K562 (cell line): ENCODE measurements around the gene FDX1. TPM values are rescaled to one million over a fixed set of nuclear protein-coding genes. Genes with fewer than 3 reads are reported as not detected.
A peak's percentile ranks its signal among the peaks of the same experiment; 100 is the strongest.

Experiments used
- ARID2 ChIP-seq: fragments of 450-650 bp; IDR thresholded peaks from 2 replicates; pipeline ENCODE4 v1.6.1; 2017; ENCODE audit warnings: antibody characterized with exemption, mild to moderate bottlenecking
- CHD1 ChIP-seq: fragments of 200-600 bp; sonication (generic); IDR thresholded peaks from one replicate; pipeline ENCODE4 v1.6.1; 2012; ENCODE audit warnings: mild to moderate bottlenecking, moderate library complexity, low read length, inconsistent platforms
- CREM ChIP-seq: IDR thresholded peaks from 2 replicates; pipeline ENCODE4 v1.6.1; 2014; ENCODE audit warnings: antibody characterized with exemption, low read depth
- EGR1 ChIP-seq: fragments of 450-650 bp; conservative IDR thresholded peaks from 2 replicates; pipeline ENCODE4 v1.6.1; 2017; ENCODE audit warnings: mild to moderate bottlenecking
- EZH2 ChIP-seq: IDR thresholded peaks from 2 replicates; pipeline ENCODE4 v1.6.1; 2012; ENCODE audit warnings: low read depth, mild to moderate bottlenecking, inconsistent platforms, low read length, borderline replicate concordance
- FOXK1 ChIP-seq: sonication (generic); formaldehyde crosslinking; IDR thresholded peaks from 2 replicates; pipeline ENCODE4 v1.8.0; 2022; ENCODE audit warnings: missing genetic modification reagents, mild to moderate bottlenecking, borderline replicate concordance
- GATAD2A ChIP-seq: fragments of 450-650 bp; IDR thresholded peaks from 2 replicates; pipeline ENCODE4 v1.6.1; 2017
- GATAD2B ChIP-seq: fragments of 450-650 bp; IDR thresholded peaks from 2 replicates; pipeline ENCODE4 v1.6.1; 2017; ENCODE audit warnings: mild to moderate bottlenecking, borderline replicate concordance
- HDAC1 ChIP-seq, 2 experiments: fragments of 450-650 bp; IDR thresholded peaks; 2 replicates each; pipeline ENCODE4 v1.6.1; 2016 to 2017; ENCODE audit warnings: inconsistent platforms in 1 of 2, mild to moderate bottlenecking in 1 of 2, moderate library complexity in 1 of 2
- HMG20A ChIP-seq: fragments of 450-650 bp; formaldehyde crosslinking; conservative IDR thresholded peaks from 2 replicates; pipeline ENCODE4 v1.4.0; 2020; ENCODE audit warnings: mild to moderate bottlenecking, mixed read lengths
- JUNB ChIP-seq: fragments of 450-650 bp; formaldehyde crosslinking; conservative IDR thresholded peaks from 2 replicates; pipeline ENCODE4 v1.4.0; 2020; ENCODE audit warnings: mild to moderate bottlenecking
- KLF1 ChIP-seq: fragments of 450-650 bp; IDR thresholded peaks from 2 replicates; pipeline ENCODE4 v1.6.1; 2016; ENCODE audit warnings: missing genetic modification characterization, missing compliant biosample characterization
- KLF16 ChIP-seq: IDR thresholded peaks from 2 replicates; pipeline ENCODE4 v1.6.1; 2016; ENCODE audit warnings: antibody characterized with exemption
- LARP7 ChIP-seq: fragments of 450-650 bp; IDR thresholded peaks from 2 replicates; pipeline ENCODE4 v1.6.1; 2016
- MBD2 ChIP-seq: sonication (generic); IDR thresholded peaks from 2 replicates; pipeline ENCODE4 v1.6.1; 2016; ENCODE audit warnings: low read depth, borderline replicate concordance
- MCM7 ChIP-seq, 2 experiments: fragments of 450-650 bp; IDR thresholded peaks; 2 replicates each; pipeline ENCODE4 v1.6.1; 2016 to 2018
- SMARCC2 ChIP-seq: fragments of 450-650 bp; IDR thresholded peaks from 2 replicates; pipeline ENCODE4 v1.6.1; 2017; ENCODE audit warnings: antibody characterized with exemption, moderate library complexity, mild to moderate bottlenecking, low read depth
- SP2 ChIP-seq: IDR thresholded peaks from 2 replicates; pipeline ENCODE4 v1.6.1; 2011; ENCODE audit warnings: mild to moderate bottlenecking, low read depth, low read length, moderate library complexity; ENCODE audit not compliant: poor library complexity, severe bottlenecking; ENCODE audit errors: extremely low read depth
- TOE1 ChIP-seq, 2 experiments: fragments of 450-650 bp in 1 of 2; sonication (generic) in 1 of 2; formaldehyde crosslinking in 1 of 2; IDR thresholded peaks; 2 replicates each; pipeline versions ENCODE4 v1.7.1 to v1.8.0; 2016 to 2022; ENCODE audit warnings: borderline replicate concordance in 2 of 2, mild to moderate bottlenecking in 2 of 2, antibody characterized with exemption in 1 of 2, inconsistent platforms in 1 of 2, low read depth in 1 of 2, missing genetic modification reagents in 1 of 2, moderate library complexity in 1 of 2
- TRIM25 ChIP-seq: fragments of 450-650 bp; IDR thresholded peaks from 2 replicates; pipeline ENCODE4 v1.7.0; 2016; ENCODE audit warnings: borderline replicate concordance
- ZNF124 ChIP-seq: sonication (generic); formaldehyde crosslinking; IDR thresholded peaks from 2 replicates; pipeline ENCODE4 v1.8.1; 2022; ENCODE audit warnings: missing genetic modification reagents
- ZNF79 ChIP-seq: fragments of 250-450 bp; sonication (Bioruptor Pico); IDR thresholded peaks from 2 replicates; pipeline ENCODE4 v1.4.0; 2020; ENCODE audit warnings: low read depth, mild to moderate bottlenecking, moderate library complexity
- polyA plus RNA-seq, 8 experiments: library from polyadenylated mRNA; depleted of rRNA in 4 of 8; stranded (reverse) in 5 of 8; unstranded in 3 of 8; fragments of >200 nt; fragmentation: Nextera tagmentation in 2 of 8; fragmentation: Illumina TruSeq in 1 of 8; extraction: Ambion mirVana in 2 of 8; extraction: Trizol in 1 of 8; gene quantifications; 2 replicates each; pipeline versions ENCODE4 v1.2.1 to v1.2.3, GENCODE V29; 2011 to 2014; ENCODE audit warnings: inconsistent platforms in 1 of 8, missing spikeins in 1 of 8
- total RNA-seq, 7 experiments: library from RNA; depleted of rRNA in 6 of 7; stranded (reverse); fragments of >200 nt in 6 of 7; fragmentation: Illumina TruSeq in 2 of 7; extraction: Trizol in 2 of 7; gene quantifications; 2 replicates each; pipeline versions ENCODE4 v1.2.1 to v1.2.3, GENCODE V29; 2011 to 2021; ENCODE audit warnings: low replicate concordance in 1 of 7
- TF ChIP-seq, protein P1 (sequence below): sonication (generic); formaldehyde crosslinking; IDR thresholded peaks from 2 replicates; pipeline ENCODE4 v1.8.0; 2022; ENCODE audit warnings: mild to moderate bottlenecking, missing genetic modification reagents
- TF ChIP-seq, protein P2 (sequence below): fragments of 450-650 bp; conservative IDR thresholded peaks from 2 replicates; pipeline ENCODE4 v1.6.1; 2016; ENCODE audit warnings: missing genetic modification characterization, low read depth, mild to moderate bottlenecking, control low read depth, missing compliant biosample characterization

The FDX1 gene
- total and polyA plus RNA-seq, 9 of the 15 experiments (the other 6 are each of a cell fraction or from before 2014, with no cell fraction given), result 6.4 to 14.3 (median 11.4) TPM

DNA sequence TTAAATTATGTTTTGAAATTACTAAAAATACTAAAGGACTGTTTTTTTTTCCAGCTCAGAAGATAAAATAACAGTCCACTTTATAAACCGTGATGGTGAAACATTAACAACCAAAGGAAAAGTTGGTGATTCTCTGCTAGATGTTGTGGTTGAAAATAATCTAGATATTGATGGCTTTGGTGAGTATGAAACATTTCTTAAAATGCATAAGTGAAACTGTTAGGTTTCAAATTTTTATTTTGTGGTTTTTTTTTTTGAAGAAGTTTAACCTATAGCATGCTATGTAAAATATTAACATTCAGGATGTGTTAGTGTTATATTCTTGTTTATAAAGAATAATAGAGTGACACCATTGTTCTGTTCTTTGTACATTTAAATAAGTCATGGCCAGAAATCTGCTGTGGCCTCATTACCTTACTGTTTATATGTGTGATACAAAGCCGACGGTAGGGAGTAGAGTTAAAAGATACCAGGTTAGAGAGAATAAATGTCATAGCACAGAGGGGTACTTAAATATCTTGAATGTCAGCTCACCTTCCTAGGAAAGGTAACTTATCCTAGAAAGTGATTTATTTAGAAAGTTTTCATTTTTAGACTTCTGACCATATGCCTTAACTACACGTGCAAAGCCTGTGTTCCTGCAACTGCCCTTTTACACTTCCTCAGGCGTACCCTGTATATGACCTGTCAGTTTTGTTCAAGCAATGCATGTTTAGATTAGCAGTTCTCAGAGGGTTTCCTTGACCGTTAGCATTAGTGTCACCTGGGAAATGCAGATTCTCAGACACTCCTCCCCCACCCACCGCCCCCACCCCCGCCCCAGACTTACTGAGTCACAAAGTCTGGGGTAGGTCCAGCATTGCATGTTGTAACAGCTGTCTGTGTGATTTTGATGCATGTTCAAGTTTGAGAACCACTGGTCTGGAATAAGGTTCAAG, 6.3 kb downstream of the FDX1 start (continued):
- TF ChIP-seq, protein P1, sequence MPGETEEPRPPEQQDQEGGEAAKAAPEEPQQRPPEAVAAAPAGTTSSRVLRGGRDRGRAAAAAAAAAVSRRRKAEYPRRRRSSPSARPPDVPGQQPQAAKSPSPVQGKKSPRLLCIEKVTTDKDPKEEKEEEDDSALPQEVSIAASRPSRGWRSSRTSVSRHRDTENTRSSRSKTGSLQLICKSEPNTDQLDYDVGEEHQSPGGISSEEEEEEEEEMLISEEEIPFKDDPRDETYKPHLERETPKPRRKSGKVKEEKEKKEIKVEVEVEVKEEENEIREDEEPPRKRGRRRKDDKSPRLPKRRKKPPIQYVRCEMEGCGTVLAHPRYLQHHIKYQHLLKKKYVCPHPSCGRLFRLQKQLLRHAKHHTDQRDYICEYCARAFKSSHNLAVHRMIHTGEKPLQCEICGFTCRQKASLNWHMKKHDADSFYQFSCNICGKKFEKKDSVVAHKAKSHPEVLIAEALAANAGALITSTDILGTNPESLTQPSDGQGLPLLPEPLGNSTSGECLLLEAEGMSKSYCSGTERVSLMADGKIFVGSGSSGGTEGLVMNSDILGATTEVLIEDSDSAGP, result no peak
- TF ChIP-seq, protein P2, sequence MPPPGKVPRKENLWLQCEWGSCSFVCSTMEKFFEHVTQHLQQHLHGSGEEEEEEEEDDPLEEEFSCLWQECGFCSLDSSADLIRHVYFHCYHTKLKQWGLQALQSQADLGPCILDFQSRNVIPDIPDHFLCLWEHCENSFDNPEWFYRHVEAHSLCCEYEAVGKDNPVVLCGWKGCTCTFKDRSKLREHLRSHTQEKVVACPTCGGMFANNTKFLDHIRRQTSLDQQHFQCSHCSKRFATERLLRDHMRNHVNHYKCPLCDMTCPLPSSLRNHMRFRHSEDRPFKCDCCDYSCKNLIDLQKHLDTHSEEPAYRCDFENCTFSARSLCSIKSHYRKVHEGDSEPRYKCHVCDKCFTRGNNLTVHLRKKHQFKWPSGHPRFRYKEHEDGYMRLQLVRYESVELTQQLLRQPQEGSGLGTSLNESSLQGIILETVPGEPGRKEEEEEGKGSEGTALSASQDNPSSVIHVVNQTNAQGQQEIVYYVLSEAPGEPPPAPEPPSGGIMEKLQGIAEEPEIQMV (tag), result no peak
- TF ChIP-seq SMARCC2, result no peak
- no peak for TF ChIP-seq JUNB (CRISPR knock-in tag)
- TF ChIP-seq SP2, result no peak
- TF ChIP-seq EZH2, result no peak
- TF ChIP-seq FOXK1 (CRISPR knock-in tag), result no peak
- TF ChIP-seq KLF1 (tag), result no peak
- TF ChIP-seq HMG20A (CRISPR knock-in tag), result no peak
- 0 out of 2 replicates have a peak, but pooled peaks have one; percentile 49 for TF ChIP-seq GATAD2A
- TF ChIP-seq TOE1 (IDR thresholded peaks at IDR 0.05; ENCODE audit: borderline replicate concordance), result no peak
- TF ChIP-seq TOE1 (CRISPR knock-in tag; IDR thresholded peaks at IDR 0.05; ENCODE audit: borderline replicate concordance, low read depth), result no peak
- TF ChIP-seq LARP7, result no peak
- TF ChIP-seq HDAC1 (IDR thresholded peaks at IDR 0.05), result peak in 1 of 2 experiments; percentile 51; a peak in 1 of 4 replicates
- peak; percentile 41 for TF ChIP-seq EGR1
- TF ChIP-seq ARID2, result no peak
- TF ChIP-seq MBD2, result no peak
- no peak for TF ChIP-seq CHD1
- TF ChIP-seq GATAD2B, result no peak
- peak; percentile 34; the same call in 1 of the 2 replicates for TF ChIP-seq CREM
- TF ChIP-seq ZNF79 (CRISPR knock-in tag), result no peak
- no peak for TF ChIP-seq ZNF124 (CRISPR knock-in tag)
- TF ChIP-seq TRIM25, result no peak
- no peak for TF ChIP-seq KLF16
- TF ChIP-seq MCM7 (IDR thresholded peaks at IDR 0.05), result no peak
